NT2/D1 (cell line): ENCODE data around the gene SLC30A1.

Experiments
- SUZ12 ChIP-seq: IDR thresholded peaks from 2 replicates; pipeline ENCODE4 v1.6.1; 2011; ENCODE audit not compliant: insufficient read length, insufficient read depth; ENCODE audit errors: extremely low read depth
- YY1 ChIP-seq: IDR thresholded peaks from 2 replicates; pipeline ENCODE4 v1.6.1; 2011; ENCODE audit not compliant: insufficient read length, insufficient read depth
- ZNF274 ChIP-seq: IDR thresholded peaks from 2 replicates; pipeline ENCODE4 v1.6.1; 2011; ENCODE audit warnings: mild to moderate bottlenecking, low read depth, low read length

GRCh38 chr1:211557894-211558625, 20.9 kb downstream of the SLC30A1 start:
- no peak for TF ChIP-seq YY1
- TF ChIP-seq SUZ12 = no peak
- no peak for TF ChIP-seq ZNF274
